GM18520 (cell line): ENCODE data around the gene HES2.
A peak's percentile ranks its signal among the peaks of the same experiment; 100 is the strongest.
"Not testable (repeated sequence)": the region's sequence is repeated elsewhere in the genome, so short reads cannot be mapped to it uniquely, and the experiment has no call there.

ENCODE experiments used
- ATAC-seq: cut with Tn5 transposase; IDR thresholded peaks from one replicate; pipeline ENCODE4 v1.9.1; 2021; ENCODE audit not compliant: unreplicated experiment

HES2 gene

DNA sequence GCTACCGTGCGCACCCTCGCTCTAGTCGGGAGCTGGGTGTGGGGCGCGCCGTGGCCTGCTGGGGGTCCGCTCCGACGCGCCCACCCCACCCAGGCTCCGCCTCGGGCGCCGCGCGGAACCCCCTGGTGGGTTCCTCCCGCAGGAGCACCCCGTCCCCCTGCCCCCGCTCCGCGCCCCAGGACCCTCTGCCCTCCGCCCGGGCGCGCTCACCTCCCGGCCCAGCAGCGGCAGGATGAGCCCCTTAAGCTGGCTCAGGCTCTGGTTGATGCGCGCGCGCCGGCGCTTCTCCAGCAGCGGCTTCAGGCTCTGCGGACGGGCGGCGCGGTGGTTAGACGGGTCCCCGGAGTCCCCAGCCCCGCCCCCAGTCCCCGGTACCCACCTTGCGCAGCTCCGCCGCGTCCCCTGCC lies 319 bp downstream of the HES2 start:
- ATAC-seq: no peak

DNA sequence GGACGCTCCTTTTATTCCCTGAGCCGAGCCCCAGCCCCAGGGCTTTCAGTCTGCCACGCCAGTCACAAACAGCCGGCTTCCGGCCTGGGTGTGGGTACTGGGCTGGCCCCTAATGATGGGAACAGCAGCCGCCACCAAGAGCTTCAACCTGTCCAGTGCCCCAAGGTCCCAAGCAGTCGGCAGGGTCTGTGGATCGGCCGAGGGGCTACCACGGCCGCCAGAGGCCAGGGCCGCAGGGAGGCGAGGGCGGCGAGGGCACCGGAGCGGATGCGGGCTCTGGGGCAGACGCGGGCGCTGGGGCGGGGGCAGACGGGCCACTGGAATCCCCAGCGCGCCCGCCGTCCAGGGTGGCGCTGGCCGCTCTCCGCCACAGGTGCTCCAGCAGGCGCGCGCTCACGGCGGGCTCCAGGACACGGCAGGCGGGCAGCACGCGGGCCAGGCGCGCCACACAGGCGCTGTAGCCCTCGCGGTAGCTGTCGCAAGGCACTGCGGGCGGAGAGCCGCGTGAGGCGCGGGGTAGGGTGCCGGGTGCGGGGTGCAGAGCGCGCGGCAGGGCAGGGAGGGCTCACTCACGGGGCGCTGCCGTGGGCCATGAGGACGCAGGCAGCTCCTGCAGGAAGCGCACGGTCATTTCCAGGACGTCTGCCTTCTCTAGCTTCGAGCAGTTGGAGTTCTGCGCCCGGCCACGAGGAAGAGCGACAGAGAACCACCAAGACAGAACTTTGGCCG lies 887 bp downstream of the HES2 start:
- ATAC-seq: no peak

- ATAC-seq: no peak
Measured at GRCh38 chr1:6417961-6418667, 1.6 kb downstream of the HES2 start.

DNA sequence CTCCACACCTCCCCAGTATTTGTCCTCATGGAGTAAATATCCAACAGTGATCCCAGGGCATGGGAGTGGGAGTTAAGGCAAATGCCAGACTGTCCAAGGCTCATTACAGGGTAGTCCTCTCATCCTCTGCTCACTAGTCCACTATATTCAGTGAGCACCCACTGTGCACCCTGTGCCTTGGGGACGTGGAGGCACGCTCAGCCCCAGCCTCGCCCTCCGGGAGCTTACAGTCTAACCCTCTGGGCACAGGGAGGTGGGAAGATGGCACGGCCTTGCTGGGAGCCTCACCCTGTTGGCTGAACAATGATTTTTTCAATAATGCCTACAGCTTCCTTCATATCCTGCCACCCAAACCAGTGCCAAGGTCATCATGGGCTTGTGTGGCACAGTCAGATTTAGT lies 2.8 kb downstream of the HES2 start:
- no peak for ATAC-seq

DNA sequence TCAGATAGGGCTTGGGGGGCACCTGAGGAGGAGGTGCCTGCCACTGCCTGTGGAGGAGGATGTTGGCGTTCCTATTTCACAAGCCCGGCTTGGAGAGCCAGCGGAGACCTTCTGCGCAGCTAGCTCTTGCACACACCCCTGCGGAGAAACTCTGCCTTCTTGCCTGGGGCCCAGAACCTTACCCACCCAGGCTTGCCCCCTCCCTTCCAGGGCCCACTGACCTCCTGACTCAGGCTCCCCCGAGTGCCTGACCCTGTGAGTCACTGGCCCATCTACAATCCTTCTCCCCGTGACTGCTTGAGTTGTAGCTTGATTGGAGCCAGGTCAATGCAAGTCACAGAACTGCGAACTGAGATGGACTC lies 3.4 kb downstream of the HES2 start:
- ATAC-seq: no peak

DNA sequence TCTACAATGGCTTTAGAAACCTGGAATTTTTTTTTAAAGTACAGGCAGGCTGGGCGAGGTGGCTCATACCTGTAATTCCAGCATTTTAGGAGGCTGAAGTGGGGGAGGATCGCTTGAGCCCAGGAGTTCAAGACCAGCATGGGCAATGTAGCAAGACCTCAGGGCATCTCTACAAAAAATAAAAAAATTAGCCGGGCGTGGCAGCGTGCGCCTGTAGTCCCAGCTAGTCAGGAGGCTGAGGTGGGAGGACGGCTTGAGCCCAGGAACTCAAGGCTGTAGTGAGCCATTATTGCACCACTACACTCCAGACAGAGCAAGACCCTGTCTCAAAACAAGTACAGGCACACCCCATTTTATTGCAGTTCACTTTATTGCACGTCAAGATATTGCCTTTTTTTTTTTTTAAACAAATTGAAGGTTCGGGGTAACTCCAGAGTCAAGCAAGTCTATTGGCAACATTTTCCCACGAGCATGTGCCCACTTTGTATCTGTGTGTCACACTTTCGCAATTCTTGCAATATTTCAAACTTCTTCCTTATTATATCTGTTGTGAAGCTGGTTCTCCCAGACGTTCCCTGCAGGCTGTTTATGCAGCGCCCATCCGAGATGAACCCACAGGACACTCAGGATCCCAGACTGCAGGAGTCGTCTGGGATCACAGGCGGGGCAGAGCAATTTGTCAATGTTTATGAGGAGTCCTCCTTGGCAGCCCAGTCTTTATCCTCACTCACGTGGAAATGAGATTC lies 4.7 kb downstream of the HES2 start:
- ATAC-seq: no peak

- no peak for ATAC-seq
Measured at GRCh38 chr1:6414443-6414844, 5.3 kb downstream of the HES2 start.

GRCh38 chr1:6412896-6413295 lies 6.8 kb downstream of the HES2 start:
- ATAC-seq: no peak

GRCh38 chr1:6410248-6410893 lies 9.3 kb downstream of the HES2 start:
- ATAC-seq: no peak

DNA sequence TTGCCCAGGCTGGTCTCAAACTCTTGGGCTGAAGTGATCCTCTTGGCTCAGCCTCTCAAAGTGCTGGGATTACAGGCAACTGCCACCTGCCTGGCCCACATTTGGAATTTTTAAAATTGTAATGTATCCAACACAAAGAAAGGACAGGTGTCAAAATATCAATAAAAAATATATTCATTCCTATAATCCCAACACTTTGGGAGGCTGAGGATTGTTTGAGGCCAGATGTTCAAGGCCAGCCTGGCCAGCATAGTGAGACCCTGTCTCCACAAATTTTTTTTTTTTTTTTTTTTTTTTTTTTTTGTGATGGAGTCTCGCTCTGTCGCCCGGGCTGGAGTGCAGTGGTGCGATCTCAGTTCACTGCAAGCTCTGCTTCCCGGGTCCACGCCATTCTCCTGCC lies 10.0 kb downstream of the HES2 start:
- no peak for ATAC-seq

DNA sequence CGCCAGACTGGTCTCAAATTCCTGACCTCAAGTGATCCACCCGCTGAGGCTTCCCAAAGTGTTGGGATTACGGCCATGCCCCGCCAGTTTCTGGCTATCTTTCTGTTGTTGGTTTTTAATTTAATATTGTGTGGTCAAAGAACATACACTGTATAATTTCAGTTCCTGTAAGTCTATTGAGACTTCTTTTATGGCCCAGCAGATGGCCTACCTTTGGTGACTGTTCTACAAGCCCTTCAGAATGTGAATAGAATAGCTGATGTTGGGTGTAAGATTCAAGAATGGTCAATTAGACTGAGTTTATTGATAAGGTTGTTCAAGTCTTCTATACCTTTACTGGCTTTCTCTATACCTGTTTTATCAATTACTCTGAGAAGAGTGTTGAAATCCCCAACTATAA lies 10.7 kb downstream of the HES2 start:
- ATAC-seq: no peak

DNA sequence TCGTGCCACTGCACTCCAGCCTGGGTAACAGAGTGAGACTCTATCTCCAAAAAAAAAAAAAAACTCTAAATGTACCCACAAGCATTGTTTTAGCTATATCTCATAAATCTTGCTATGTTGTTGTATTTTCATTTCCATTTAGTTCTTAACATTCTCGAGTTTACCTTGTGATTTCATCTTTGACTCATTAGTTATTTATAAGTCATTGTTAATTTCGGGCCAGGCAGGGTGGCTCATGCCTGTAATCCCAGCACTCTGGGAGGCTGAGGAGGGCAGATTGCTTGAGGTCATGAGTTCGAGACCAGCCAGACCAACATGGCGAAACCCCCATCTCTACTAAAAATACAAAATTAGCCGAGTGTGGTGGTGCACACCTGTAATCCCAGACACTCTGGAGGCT lies 11.7 kb downstream of the HES2 start:
- ATAC-seq: no peak

- ATAC-seq: no peak
Measured at GRCh38 chr1:6401673-6402072, 18.0 kb downstream of the HES2 start.

DNA sequence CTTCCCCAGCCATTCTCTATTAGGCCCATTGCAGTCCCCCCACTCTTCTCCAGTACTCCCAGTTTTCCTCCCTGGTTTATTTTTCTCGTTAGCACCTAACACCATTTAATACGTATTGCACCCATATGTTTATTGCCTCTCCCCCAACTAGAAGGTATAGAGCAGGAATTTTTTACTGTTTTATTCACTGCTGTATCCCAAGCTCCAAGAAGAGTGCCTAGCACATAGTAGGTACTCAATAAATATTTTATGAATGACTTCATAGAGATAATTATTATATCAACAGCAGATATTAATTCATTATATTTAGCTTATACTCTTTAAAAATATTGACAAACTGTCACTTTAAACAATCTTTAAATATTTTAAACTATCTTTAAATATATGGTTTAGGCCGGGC lies 20.4 kb downstream of the HES2 start:
- no peak for ATAC-seq

- ATAC-seq: no peak
Measured at GRCh38 chr1:6397844-6398441, 21.8 kb downstream of the HES2 start.

DNA sequence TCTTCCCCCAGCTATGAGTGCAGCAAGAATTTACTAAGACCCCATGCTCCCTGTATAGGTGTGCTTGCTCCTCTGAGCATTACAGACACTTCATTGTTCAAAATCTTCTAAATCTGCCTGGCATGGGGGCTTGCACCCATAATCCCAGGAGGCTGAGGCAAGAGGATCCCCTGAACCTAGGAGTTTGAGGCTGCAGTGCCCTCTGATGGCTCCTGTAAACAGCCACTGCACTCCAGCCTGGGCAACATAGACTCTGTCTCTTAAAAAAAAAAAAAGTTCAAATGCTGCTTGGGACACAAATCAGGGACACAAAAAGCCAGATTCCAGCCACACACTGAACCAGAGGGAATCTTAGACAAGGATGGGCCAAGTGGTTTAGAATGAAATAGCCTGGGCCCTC lies 22.7 kb downstream of the HES2 start:
- no peak for ATAC-seq

GRCh38 chr1:6395781-6396244 lies 23.9 kb downstream of the HES2 start:
- not testable (repeated sequence) for ATAC-seq

DNA sequence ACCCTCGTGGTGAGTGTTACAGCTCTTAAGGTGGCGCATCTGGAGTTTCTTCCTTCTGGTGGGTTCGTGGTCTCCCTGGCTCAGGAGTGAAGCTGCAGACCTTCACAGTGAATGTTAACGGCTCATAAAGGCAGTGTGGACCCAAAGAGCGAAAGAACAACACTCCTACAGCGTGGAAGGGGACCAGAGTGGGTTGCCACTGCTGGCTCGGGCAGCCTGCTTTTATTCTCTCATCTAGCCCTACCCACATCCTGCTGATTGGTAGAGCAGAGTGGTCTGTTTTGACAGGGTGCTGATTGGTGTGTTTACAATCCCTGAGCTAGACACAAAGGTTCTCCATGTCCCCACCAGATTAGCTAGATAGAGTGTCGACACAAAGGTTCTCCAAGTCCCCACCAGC lies 24.6 kb downstream of the HES2 start:
- ATAC-seq: not testable (repeated sequence)

DNA sequence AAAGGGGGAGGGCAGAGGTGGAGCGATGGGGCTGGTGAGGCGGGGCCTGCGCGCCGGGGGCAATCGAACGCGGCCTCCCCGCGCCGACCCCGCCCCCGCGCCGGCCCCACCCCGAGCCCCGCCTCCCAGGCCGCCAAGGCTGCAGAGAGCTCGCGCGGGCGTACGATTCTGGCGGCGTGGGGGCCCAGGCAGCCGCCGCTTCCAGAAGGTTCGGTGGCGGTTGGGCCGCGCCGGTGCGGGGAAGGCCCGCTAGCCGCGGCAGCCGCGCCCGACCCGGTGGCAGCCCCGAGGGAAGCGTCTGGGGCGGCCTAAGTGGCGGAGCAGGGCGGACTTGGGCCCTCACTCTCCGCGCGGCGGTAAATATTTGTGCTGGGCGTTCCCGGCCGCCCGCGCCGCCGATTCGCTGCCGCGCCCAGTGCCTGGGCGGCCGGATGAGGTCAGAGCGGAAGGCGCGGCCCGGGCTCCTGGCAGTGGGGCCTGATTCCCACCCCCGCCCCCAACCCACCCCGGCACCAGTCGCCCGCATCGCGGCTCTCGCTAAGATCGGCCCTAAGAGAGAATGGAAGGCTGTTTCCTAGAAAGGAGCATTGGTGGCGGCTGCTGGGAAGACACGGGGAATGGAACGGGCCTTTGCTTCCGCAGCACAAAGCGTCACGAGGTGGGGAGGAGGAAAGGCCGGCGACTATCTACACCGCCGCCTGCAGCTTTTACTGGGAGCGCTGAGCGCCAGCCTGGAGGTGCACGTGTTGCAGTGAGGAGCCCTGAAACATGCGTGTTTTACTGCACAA lies 26.1 kb downstream of the HES2 start, which contains the start of gene ACOT7:
Gene ACOT7, minus strand, starts transcription at position 368 of the 788 bp plus-strand sequence. CDS start 368 bp downstream, outside the sequence.
- ATAC-seq: peak; percentile 79

DNA sequence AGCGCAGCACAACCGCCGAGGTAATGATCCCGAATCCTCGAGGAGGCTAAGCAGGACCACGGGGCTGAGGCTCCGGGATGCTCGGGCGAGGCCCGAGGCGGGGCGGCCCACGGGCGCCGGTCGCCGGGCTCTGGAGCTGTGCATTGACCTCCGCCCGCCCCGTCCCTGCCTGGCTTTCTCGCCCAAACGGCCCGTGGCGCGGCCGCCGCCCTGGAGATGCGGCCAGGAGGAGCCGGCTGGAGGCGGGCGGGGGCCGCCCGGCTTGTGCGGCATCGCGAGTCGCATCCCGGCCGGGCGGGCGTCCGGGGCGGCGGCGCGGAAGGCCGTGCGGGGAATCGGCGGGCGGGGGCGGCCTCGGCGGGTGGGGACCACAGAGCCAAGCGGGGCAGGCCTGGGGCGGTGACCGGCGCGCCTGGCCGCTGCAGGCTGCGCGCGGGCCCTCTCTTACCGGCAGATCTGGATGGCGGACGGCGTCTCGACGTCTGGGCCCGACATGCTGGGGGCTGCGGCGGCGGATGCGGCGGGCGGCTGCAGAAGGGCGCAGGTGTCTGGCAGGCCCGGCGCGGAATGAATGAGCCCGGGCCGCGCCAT lies 26.8 kb downstream of the HES2 start:
- no peak for ATAC-seq
